GM21786 (cell line): ENCODE data around the gene FOXD2.

ENCODE experiments used
- ATAC-seq: cut with Tn5 transposase; IDR thresholded peaks from one replicate; pipeline ENCODE4 v1.9.1; 2021; ENCODE audit not compliant: unreplicated experiment

FOXD2 gene

DNA sequence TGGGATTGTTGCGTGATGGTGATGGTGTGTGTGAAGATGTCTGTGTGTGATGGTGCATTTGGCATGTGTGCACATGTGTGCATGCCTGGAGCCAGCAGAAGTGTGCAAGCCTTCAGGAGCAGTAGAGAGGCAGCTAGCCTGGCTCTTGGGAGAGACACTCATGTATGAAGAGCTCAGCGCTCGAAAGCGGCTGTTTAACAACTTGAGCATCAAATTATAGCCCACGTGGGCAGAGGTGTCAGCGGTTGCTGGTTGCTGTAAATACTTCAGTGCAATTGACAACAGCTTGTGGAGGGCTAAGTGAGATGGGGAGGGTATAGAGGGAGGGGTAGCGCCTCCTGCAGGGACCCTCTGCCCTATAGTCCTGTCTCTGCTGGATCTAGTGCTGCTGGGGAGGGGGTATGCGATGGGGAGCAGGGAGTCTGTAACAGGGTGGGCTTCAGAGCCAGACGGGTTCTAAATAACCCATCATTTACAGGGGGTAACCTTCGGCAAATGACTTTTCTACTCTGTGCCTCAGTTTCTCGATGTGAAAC lies 21.5 kb downstream of the FOXD2 start:
- no peak for ATAC-seq

DNA sequence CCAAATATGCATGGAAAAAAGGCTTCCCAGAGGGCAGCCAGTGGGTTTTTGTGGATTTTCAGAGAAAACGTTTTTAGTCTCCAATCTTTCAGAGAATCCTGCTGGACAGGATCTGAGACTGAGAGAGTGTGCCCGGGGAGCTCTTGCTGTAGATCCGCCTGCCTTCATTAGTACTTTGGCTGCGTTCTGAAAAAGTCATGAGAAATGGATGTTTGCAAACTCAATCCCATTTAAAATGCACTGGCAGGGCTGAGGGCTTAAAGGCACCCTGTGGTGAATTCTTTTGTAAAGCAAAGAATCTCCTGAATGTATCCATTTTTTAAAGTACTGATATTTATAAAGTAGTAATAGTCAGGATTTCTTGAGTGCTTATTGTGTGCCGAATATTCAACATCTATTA lies 22.2 kb downstream of the FOXD2 start:
- ATAC-seq = no peak

DNA sequence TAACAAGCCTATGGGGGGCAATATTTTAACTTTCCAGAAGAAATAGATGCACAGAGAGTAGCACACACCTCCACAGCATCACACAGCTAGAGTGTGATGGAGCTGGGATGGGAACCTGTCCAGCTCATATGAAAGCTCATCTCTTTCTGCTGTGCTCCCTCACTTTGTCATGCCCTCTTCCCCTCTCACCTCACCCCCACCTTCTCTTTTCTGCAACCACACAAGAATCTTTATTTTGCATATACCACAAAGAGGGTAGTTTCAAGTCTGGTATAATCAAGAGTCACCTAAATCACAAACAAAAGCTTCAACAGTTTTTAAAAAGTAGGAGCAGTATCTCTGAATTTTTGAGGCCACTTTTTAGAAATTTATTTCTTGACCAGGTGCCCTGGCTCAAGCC lies 22.6 kb downstream of the FOXD2 start:
- ATAC-seq = no peak

DNA sequence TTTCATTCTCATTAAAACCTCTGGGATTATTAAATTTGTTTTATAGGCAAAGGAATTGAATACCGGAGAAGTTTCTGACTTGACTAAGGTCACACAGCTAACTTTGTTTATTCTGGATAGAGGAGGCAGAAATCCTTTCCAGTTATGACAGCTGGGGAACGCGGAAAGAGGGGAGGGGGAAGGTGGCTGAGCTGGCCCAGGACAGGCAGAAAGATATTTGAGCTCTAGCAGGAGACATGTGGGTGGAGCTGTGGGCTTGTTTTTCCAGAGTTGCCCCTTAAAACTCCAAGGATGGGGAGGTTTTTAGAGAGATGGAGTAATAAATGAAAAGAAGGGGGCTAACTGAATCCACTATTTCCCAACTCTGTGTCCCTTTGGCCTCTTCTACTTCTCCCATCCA lies 27.8 kb downstream of the FOXD2 start:
- ATAC-seq = no peak

- ATAC-seq = no peak
Measured at GRCh38 chr1:47468709-47469389, 31.0 kb downstream of the FOXD2 start.

DNA sequence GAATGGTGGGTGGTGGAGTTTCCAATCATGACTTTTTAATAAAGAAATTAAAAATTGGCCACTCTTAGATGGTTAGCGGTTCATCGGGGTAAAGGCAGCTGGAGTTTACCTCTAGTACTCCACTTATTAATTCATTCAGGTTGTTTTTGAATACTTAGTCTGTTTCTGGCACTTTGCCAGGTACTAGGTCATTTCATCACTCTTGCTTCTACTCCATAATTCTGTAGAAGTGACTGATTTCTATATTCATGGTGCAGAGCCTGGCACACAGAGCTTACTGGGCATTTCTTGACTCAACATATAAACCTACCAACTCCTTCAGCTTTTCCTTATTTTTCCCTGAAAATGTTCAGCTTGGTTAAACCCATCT lies 31.5 kb downstream of the FOXD2 start:
- no peak for ATAC-seq

- ATAC-seq = no peak
Measured at GRCh38 chr1:47469910-47470309, 32.1 kb downstream of the FOXD2 start.

DNA sequence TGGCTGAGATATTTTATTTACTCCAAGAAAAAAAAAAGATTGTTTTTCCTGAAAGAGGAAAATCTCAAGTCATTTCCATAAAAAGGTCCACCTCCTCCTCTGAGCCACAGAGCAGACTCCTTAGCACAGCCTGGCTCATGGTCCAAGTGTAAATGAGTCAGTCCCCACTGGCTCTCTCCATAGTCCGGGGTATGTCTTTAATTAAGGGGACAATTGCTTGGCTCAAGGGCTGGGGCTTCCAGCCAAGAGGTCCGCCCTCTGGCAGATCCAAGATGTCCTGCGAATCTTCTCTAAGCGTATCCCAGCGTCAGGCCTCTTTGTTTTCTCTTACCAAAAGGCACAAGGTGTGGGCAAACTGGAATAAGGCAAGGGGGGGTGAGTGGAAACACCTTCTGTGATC lies 33.3 kb downstream of the FOXD2 start:
- ATAC-seq = no peak

DNA sequence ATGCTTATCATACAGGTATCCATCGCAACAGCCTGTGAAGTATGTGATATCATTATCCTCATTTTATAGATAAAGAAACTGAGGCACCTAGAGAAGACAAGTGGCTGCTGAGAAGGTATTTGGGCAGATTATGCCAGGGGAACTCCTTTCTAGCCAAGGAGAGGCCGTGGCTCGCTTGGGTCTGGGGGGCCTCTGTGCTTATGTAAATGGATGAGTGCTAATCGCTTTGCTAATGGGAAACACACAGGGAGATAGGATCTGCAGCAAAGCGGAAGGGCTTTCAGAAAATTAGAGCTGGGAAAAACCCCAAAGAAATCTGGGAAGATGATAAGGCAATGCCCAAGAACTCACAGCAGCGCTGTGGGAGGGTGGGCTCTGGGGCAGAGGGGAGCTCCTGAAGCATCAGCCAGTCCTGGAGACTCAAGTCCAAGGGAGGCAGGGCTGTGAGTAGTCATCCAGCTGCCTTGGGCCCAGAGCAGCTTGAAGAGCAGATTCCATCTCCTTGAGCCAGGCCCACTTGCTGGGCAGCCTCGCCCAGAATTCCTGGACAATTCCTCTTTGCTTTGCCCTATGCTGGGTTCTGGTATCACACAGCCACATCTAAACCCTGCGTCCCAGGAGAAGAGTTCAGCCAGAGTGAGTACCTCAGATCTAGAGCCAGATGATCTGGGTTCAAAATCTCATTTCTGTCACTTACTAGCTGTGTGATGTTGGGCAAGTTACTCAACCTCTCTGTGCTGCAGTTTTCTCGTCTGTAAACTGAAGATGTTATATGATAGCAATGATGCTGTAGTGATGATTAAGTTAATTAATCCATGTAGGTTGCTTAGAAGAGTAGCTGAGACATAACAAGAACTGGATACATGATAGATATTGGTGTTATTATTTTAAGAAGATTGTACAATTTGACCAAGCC lies 36.7 kb downstream of the FOXD2 start:
- ATAC-seq = no peak

GRCh38 chr1:47477595-47478080 lies 39.8 kb downstream of the FOXD2 start:
- ATAC-seq = no peak

- ATAC-seq = no peak
Measured at GRCh38 chr1:47478090-47478489, 40.2 kb downstream of the FOXD2 start.

- ATAC-seq = no peak
Measured at GRCh38 chr1:47479664-47480063, 41.8 kb downstream of the FOXD2 start.

- ATAC-seq = no peak
Measured at GRCh38 chr1:47481936-47482335, 44.1 kb downstream of the FOXD2 start.

DNA sequence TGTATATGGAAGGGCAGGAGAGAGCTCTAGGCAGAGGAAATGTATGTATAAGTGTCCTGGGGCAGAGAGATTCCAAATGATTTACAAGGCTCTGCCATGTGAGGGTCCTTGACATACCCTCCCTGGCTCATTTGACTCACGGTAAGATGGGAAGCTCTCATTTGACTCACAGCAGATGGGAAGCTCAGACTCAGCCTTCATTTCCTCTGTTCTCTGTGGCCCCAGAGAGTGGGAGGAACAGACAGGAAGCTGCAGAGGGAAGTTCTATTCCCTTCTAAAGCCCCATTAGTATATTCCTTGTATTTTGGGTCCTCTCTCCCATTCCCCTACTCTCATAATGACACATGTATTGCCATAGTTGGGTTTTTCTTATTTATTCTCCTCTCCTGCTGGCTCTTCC lies 44.9 kb downstream of the FOXD2 start:
- no peak for ATAC-seq

- no peak for ATAC-seq
Measured at GRCh38 chr1:47483651-47484050, 45.8 kb downstream of the FOXD2 start.

DNA sequence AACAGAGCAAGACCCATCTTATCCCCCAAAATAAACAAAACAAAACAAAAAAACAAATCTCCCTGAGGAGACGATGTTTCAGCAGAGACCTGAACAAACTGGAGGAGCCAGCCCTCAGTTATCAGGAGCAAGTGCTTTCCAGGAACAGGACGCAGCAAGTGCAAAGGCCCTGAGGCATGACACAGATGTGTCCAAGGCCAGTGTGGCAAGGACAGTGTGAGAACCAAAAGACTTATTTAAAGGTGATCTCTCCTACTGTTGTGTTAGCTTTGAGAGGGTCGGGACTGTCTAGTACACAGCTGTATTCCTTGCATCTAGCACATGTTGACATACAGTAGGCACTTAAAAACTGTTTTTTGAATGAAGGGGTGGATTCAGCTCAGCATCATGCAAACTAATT lies 48.0 kb downstream of the FOXD2 start:
- ATAC-seq = no peak

DNA sequence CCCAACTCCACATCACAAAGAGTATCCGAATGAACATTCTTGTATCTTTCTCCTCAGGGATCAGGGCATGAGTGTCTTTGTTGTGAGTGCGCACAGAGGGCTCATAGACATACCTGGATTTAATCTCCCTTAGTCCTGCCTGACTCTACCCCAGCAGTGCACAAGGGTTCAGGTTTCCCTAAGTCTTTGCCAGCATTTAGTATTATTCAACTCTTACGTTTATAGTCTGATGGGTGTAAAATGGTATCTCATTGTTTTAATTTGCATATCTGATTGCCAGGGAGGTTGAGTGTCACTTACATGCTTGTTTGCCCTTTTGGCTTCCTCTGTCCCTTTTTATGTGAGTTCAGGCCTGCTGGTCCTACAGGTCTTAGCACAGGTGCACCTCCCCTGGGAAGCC lies 49.5 kb downstream of the FOXD2 start:
- ATAC-seq = no peak

- ATAC-seq = no peak
Measured at GRCh38 chr1:47487850-47488450, 50.1 kb downstream of the FOXD2 start.
